Measurements from ENCODE around the gene PIANP. TPM values are rescaled to one million over a fixed set of nuclear protein-coding genes. Genes with fewer than 3 reads are reported as not detected.
A peak's percentile ranks its signal among the peaks of the same experiment; 100 is the strongest.
"Not testable (repeated sequence)": the region's sequence is repeated elsewhere in the genome, so short reads cannot be mapped to it uniquely, and the experiment has no call there.

The PIANP gene
- total and polyA plus RNA-seq, 4 donors, result 0.23 to 1.4 (median 0.31) TPM

GRCh38 chr12:6723607-6724408 lies 23.2 kb upstream of the PIANP start, which contains the start of gene COPS7A:
Gene COPS7A (plus strand): TSS chr12:6724046. CDS start chr12:6724657, 611 bp downstream.
- WGBS, 2 donors, result 0% methylated on average over 49 of the region's 49 CpGs
- peaks cover 3 to 21% (median 9%) of the 10 kb centered on the region in 4 donors for H3K36me3 ChIP-seq (ENCODE audit: control insufficient read depth in 4 of 4, insufficient read depth in 4 of 4, low read length in 4 of 4)
- peak within 1 kb of the TSS; percentile 57 for H3K4me3 ChIP-seq
- peaks cover 0 to 8% (median 0%) of the 10 kb centered on the region in 3 donors for H3K27me3 ChIP-seq (ENCODE audit: control insufficient read depth in 3 of 3, insufficient read depth in 3 of 3, low read length in 2 of 3)
- ATAC-seq (ENCODE audit: insufficient read depth, low FRiP score) (peak; percentile 98), DNase-seq (peak; percentile 97 to 99 (median 98))
- peaks cover 0 to 7% (median 7%) of the 10 kb centered on the region in 5 donors for H3K4me1 ChIP-seq (ENCODE audit: control insufficient read depth in 5 of 5, insufficient read depth in 5 of 5, low read length in 5 of 5)
- H3K9ac ChIP-seq (ENCODE audit: insufficient read depth in 1 of 2, low read length in 2 of 2), result peak within 1 kb of the TSS in 1 of 2 donors; percentile 81
- H3K9me3 ChIP-seq (ENCODE audit: control insufficient read depth in 4 of 4, insufficient read depth in 3 of 4, low read length in 3 of 4), result no peaks in the 10 kb centered on the region
- peak within 1 kb of the TSS; percentile 90 for H3K27ac ChIP-seq (ENCODE audit: low read depth in 1 of 2, low read length in 1 of 2)
- TF ChIP-seq CTCF (IDR thresholded peaks at IDR 0.05; ENCODE audit: control extremely low read depth, extremely low read depth), result no peak

- WGBS, 2 donors, result 77% methylated on average over 3 of the region's 3 CpGs
These were observed 22.2 kb upstream of the PIANP start for GRCh38 chr12:6722863-6723262.

GRCh38 chr12:6716874-6717437 lies 16.3 kb upstream of the PIANP start:
- no peak overlapping the region for H3K4me3 ChIP-seq
- no peak overlapping the region for H3K27ac ChIP-seq (ENCODE audit: low read depth in 1 of 2, low read length in 1 of 2)
- no peak for ATAC-seq (ENCODE audit: insufficient read depth, low FRiP score)
- H3K9me3 ChIP-seq (ENCODE audit: control insufficient read depth in 4 of 4, insufficient read depth in 3 of 4, low read length in 3 of 4), result no peaks in the 10 kb centered on the region
- WGBS, 2 donors, result 84 to 85% methylated on average over 7 to 8 of the region's 10 CpGs
- no peaks in the 10 kb centered on the region for H3K4me1 ChIP-seq (ENCODE audit: control insufficient read depth in 5 of 5, insufficient read depth in 5 of 5, low read length in 5 of 5)
- no peak overlapping the region for H3K9ac ChIP-seq (ENCODE audit: insufficient read depth in 1 of 2, low read length in 2 of 2)
- DNase-seq, result no peak
- no peaks in the 10 kb centered on the region for H3K36me3 ChIP-seq (ENCODE audit: control insufficient read depth in 4 of 4, insufficient read depth in 4 of 4, low read length in 4 of 4)
- no peak for TF ChIP-seq CTCF (IDR thresholded peaks at IDR 0.05; ENCODE audit: control extremely low read depth, extremely low read depth)
- peaks cover 0 to 8% (median 0%) of the 10 kb centered on the region in 3 donors for H3K27me3 ChIP-seq (ENCODE audit: control insufficient read depth in 3 of 3, insufficient read depth in 3 of 3, low read length in 2 of 3)

More at GRCh38 chr12:6722863-6723262, 22.2 kb upstream of the PIANP start:
- Histone ChIP-seq H3K27ac (ENCODE audit: low read depth in 1 of 2, low read length in 1 of 2) (no peak overlapping the region), H3K4me1 (ENCODE audit: control insufficient read depth in 5 of 5, insufficient read depth in 5 of 5, low read length in 5 of 5) (peaks cover 0 to 7% (median 7%) of the 10 kb centered on the region in 5 donors), H3K9me3 (ENCODE audit: control insufficient read depth in 4 of 4, insufficient read depth in 3 of 4, low read length in 3 of 4) (no peaks in the 10 kb centered on the region), H3K27me3 (ENCODE audit: control insufficient read depth in 3 of 3, insufficient read depth in 3 of 3, low read length in 2 of 3) (peaks cover 0 to 8% (median 0%) of the 10 kb centered on the region in 3 donors), H3K36me3 (ENCODE audit: control insufficient read depth in 4 of 4, insufficient read depth in 4 of 4, low read length in 4 of 4) (peaks cover 0 to 12% (median 2%) of the 10 kb centered on the region in 4 donors), H3K9ac (ENCODE audit: insufficient read depth in 1 of 2, low read length in 2 of 2) (no peak overlapping the region), H3K4me3 (no peak overlapping the region)
- DNase-seq (no peak), ATAC-seq (ENCODE audit: insufficient read depth, low FRiP score) (no peak)
- TF ChIP-seq CTCF (IDR thresholded peaks at IDR 0.05; ENCODE audit: control extremely low read depth, extremely low read depth), result no peak

- not testable (repeated sequence) for ATAC-seq (ENCODE audit: insufficient read depth, low FRiP score); H3K27me3 ChIP-seq (ENCODE audit: control insufficient read depth in 3 of 3, insufficient read depth in 3 of 3, low read length in 2 of 3)
These were observed 15.6 kb upstream of the PIANP start for GRCh38 chr12:6716031-6716873.

More at GRCh38 chr12:6716031-6716873, 15.6 kb upstream of the PIANP start:
- H3K4me3 ChIP-seq; DNase-seq; H3K27ac ChIP-seq (ENCODE audit: low read depth in 1 of 2, low read length in 1 of 2); H3K9ac ChIP-seq (ENCODE audit: insufficient read depth in 1 of 2, low read length in 2 of 2); H3K9me3 ChIP-seq (ENCODE audit: control insufficient read depth in 4 of 4, insufficient read depth in 3 of 4, low read length in 3 of 4); H3K4me1 ChIP-seq (ENCODE audit: control insufficient read depth in 5 of 5, insufficient read depth in 5 of 5, low read length in 5 of 5); H3K36me3 ChIP-seq (ENCODE audit: control insufficient read depth in 4 of 4, insufficient read depth in 4 of 4, low read length in 4 of 4): not testable (repeated sequence)
- WGBS, 2 donors, result 90 to 92% methylated on average over 15 to 38 of the region's 41 CpGs
